Measurements from ENCODE around the gene RARA.

- no peak for TF ChIP-seq POLR2A (IDR thresholded peaks at IDR 0.05; ENCODE audit: low read depth, low read length)
- no peak for TF ChIP-seq POLR2AphosphoS5 (IDR thresholded peaks at IDR 0.05; ENCODE audit: low read depth, low read length)
Observed at GRCh38 chr17:40317345-40317873, 8.4 kb downstream of the RARA start.
